H7 (cell line): ENCODE results near the gene TMEM51. TPM values are rescaled to one million over a fixed set of nuclear protein-coding genes. Genes with fewer than 3 reads are reported as not detected.
A peak's percentile ranks its signal among the peaks of the same experiment; 100 is the strongest.

Experiments used
- DNase-seq: peaks from one replicate; pipeline ENCODE4 v3.0.0; 2012
- H3K27me3 ChIP-seq: 2 replicates; pipeline ENCODE4 v1.6.0; 2011; ENCODE audit warnings: mild to moderate bottlenecking, low read length; ENCODE audit not compliant: control insufficient read depth, insufficient read depth
- H3K36me3 ChIP-seq: replicated peaks from 2 replicates; pipeline ENCODE4 v1.5.1; 2011; ENCODE audit warnings: low read length; ENCODE audit not compliant: control insufficient read depth, insufficient read depth
- H3K4me3 ChIP-seq: 2 replicates; pipeline ENCODE4 v1.5.1; 2011; ENCODE audit warnings: low read depth, mild to moderate bottlenecking, control low read depth, low read length, moderate library complexity; ENCODE audit not compliant: insufficient read depth
- total RNA-seq: library from RNA; depleted of rRNA; stranded (reverse); fragments of >200 nt; shearing (Covaris generic); gene quantifications from 2 replicates; pipeline ENCODE4 v1.2.3, GENCODE V29; 2014

TMEM51 gene
- total RNA-seq, 1 experiment from 2014 or later = 11.9 TPM

DNA sequence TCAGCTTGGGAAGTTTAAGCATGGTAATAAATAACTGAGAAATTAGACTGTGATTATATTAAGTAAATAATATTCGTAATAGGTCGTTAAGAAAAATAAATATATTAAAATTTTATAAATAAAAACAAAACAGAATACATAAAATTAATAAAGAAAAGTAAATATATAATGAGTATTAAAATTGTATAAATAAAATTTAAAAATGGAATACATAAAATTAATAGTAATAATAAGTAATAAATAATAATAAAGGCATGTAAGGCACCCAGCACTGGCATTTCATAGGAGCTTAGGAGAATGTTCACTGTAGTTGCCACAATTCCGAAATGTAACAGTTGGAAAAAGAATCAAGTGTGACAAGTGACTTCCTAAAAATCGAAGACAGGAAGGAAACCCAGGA, 47.7 kb downstream of the TMEM51 start:
- Histone ChIP-seq H3K27me3 (no peaks in the 10 kb centered on the region), H3K36me3 (no peaks in the 10 kb centered on the region), H3K4me3 (no peak overlapping the region)
- no peak for DNase-seq

DNA sequence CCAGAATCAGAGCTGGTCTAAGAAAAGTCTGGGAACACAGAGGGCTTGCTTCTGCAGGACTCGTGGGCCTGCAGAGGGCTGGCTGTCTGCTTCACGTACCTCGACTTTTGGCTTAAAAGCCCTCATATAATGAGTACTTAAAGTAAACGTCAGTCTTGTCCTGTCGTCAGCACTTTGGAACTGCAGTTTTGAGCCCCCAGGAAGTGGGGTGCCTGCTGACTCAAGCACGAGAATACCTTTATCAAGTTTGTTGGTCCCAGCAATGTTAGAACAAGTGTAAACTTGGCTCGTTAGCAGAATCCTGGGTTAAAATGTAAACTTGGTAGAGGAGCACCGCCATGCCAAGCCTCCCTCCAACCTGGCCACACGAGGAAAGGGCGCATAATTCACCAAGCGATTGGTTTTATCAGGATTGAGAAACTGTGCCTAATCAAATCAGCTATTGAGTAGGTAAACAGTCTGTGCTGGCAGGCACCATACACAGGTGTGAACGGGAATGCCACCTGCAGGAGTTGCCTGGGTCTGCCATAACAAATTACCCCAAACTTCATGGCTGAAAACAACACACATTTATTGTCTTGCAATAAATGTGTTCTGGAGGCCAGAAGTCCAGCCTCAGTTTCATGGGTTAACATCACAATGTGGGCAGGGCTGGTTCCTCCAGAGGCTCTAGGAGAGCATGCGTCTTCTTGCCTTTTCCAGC, 48.5 kb downstream of the TMEM51 start:
- H3K4me3 ChIP-seq = no peak overlapping the region
- H3K27me3 ChIP-seq = no peaks in the 10 kb centered on the region
- no peaks in the 10 kb centered on the region for H3K36me3 ChIP-seq
- DNase-seq = no peak

DNA sequence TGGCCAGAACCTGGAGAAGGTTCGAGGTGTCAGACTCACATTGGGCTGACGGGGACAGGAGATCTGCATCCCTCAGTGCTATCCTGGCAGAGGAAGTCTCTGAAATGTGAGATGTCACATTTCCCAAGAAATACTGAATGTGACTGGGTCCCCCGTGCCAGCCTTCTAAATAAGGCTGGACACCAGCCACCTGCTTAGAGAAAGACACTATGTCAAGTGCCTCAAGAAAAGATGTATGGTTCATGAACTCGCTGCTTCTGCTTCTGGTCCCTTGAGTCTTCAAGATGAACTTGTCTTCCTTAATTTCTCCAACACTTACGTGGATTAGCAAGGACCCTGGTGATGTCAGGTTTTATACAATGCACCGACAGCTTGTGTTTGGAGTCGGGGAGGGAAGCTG, 51.4 kb downstream of the TMEM51 start:
- Histone ChIP-seq H3K27me3 (no peaks in the 10 kb centered on the region), H3K4me3 (no peak overlapping the region), H3K36me3 (no peaks in the 10 kb centered on the region)
- DNase-seq = no peak

DNA sequence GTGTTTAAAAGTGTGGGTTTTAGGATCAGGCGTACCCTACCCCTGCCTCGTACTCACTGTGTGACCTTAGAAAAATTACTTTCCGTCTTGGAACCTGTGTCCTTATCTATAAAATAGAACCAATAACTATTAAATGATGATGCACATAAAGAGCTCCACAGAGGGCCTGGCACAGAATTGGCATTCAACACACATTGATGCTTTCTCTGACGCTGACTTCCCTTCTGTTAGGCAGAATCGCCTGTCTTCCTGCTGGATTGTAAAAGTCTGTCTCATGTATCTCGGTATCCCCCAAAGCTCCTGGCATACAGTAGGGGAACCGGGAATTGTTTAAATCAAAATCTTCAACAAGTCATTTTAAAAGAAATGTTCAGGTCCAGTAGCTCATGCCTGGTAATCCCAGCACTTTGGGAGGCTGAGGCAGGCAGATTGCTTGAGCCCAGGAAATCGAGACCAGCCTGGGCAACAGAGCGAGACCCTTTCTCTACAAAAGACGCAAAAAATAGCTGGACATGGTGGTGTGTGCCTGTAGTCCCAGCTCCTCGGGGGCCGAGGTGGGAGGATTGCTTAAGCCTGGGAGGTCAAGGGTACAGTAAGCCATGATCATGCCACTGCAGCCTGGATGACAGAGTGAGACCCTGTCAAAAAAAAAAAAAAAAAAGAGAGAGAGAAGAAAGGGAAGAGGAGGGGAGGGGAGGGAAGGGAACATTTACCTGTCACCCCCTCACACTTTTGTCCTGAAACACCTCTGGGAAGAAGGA, 52.2 kb downstream of the TMEM51 start:
- Histone ChIP-seq H3K4me3 (no peak overlapping the region), H3K36me3 (no peaks in the 10 kb centered on the region)
- DNase-seq = no peak

DNA sequence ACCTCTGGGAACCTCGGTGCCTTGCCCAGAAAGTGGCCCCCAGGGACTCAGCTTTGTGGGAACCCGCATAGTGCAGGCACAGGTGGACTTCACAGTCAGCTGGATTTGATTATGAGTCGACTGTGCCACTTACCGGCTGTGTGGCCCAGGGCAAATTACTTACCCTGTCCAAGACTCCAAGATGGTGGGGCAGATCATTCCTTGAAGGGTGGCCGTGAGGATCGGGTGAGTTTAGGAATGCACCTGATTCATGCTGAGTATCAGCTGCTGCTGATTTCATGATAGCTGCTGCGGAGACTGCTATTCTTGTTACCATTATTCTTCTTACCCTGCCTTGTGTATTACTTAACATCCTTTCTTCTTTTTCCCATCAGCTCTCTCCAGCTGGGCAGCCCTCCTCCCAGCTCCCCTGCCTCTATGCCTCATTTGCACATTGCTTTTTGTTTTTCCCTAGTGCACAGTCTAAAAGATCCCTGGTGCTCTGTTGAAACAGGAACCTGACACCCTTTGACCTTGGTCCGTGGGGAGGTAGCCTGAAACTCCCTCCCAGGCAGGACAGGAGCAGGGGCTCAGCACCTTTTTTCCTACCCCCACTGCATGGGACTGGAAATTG, 53.0 kb downstream of the TMEM51 start:
- Histone ChIP-seq H3K27me3 (no peaks in the 10 kb centered on the region), H3K4me3 (no peak overlapping the region), H3K36me3 (no peaks in the 10 kb centered on the region)
- peak; percentile 68 for DNase-seq

More for the DNA sequence above, 52.2 kb downstream of the TMEM51 start:
- no peaks in the 10 kb centered on the region for H3K27me3 ChIP-seq

DNA sequence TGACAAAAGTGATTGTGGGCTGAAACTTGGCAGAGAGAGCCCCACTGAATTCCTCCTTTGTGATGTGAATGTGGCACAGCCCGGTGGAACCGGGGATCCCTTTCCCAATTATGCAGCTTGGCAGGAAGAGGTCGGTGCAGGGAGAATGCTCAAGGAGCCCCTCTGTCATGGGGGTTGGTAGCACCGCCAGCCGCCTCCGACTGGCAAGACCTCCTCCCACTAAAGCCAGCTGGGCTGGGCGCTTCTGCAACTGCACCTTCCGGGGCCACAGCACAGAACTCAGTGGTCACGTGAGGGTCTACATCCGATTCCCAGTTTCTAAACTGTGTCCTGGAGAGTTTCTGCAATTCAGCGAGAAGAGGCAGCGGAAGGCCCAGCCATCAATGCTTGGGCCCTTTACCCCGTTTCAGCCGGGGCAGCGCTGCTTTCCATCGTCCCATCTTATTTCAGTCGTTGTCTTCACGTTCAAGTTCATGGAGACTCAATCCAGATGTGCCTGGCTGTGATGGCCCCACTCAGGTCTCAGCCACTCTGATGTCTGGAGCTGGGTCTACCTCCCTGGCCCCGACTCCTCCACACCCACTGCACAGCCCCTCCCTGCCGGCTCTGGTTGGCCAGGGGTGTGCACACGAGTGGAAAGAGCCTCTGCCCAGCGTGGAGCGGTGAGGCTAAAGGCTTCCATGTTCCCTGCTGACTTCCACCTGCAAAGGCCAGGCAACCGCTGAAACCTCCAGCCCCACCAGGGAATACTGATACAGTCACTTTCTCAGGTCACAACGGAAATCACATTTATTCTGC, 53.7 kb downstream of the TMEM51 start:
- DNase-seq = peak; percentile 73
- Histone ChIP-seq H3K36me3 (no peaks in the 10 kb centered on the region), H3K27me3 (no peaks in the 10 kb centered on the region), H3K4me3 (no peak overlapping the region)

DNA sequence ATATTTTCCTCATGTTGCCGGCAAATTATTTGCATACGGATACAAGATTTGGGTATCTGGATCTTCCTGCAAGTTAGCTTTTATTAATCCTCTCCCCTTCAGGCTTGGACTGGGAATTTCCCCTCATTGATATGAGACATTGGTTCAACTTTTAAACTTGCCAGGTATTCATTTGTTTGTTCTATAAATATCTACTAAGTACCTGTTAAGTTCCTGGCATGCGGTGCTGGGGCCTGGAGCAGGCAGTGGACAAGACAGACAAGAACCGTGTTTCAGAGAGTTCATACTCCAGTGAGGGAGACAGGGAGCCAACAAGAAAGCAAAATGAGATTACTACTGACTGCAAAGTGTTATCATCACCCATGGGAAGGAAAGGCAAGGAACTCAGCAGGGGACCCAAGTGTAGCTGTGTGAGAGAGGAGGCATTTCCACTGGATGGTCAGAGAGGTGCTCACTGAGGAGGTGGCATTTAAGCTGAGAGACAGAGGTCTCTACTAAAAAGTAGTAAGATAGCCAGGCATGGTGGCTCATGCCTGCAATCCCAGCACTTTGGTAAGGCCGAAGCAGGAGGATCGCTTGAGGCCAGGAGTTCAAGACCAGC, 54.4 kb downstream of the TMEM51 start:
- Histone ChIP-seq H3K4me3 (no peak overlapping the region), H3K27me3 (no peaks in the 10 kb centered on the region), H3K36me3 (no peaks in the 10 kb centered on the region)
- no peak for DNase-seq

DNA sequence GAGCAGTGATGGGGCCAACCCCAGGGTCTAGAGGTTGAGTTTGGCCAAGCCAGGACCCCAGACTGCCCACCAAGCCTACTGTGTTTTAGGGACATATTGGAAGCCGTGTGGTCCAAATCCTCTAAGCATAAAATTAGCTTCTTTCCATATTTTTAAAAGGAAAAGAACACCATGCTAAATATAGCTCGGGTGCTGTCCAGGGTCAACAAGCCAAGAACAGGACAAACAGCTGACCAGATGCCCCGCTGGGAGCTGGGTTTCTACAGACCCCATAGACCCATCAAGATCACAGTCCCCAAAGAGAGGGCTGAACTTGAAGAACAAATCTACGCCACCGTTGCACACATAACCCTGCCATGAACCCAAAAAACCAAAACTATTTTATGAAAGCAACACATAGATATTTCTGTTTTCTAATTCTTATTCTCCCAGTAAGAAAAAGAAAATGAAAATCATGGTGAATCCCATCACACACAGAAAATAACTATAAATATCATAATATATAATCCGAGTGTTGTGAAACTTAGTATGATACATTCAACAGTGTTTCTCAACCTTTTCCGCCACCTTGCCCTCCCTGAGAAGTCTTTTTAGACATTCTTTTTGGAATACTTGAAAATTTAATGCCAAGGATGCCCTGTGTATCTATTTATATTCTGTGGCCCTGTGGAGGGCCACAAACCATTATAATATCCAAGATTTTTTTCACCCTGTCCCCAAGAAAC, 57.3 kb downstream of the TMEM51 start:
- no peaks in the 10 kb centered on the region for H3K27me3 ChIP-seq
- H3K4me3 ChIP-seq = no peak overlapping the region
- DNase-seq = no peak
- H3K36me3 ChIP-seq = no peaks in the 10 kb centered on the region

DNA sequence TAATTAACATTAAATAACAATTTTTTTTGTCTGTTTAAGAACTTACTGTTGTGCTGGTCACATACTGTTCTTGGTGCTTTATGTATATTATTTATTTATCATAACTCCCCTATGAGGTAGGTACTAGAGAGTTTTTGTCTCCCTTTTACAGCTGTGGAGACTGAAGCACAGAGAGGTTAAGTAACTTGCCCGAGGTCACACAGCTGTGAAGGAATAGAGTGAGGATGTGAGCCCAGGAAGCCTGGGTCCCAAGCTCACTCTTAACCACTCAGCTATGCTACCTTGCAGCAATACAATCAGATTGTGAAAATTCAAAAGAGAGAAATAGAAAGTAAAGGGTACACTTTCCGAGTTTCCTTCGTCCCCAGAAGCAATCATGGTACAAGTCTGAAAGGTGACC, 57.9 kb downstream of the TMEM51 start:
- no peak for DNase-seq
- Histone ChIP-seq H3K4me3 (no peak overlapping the region), H3K36me3 (no peaks in the 10 kb centered on the region), H3K27me3 (no peaks in the 10 kb centered on the region)

DNA sequence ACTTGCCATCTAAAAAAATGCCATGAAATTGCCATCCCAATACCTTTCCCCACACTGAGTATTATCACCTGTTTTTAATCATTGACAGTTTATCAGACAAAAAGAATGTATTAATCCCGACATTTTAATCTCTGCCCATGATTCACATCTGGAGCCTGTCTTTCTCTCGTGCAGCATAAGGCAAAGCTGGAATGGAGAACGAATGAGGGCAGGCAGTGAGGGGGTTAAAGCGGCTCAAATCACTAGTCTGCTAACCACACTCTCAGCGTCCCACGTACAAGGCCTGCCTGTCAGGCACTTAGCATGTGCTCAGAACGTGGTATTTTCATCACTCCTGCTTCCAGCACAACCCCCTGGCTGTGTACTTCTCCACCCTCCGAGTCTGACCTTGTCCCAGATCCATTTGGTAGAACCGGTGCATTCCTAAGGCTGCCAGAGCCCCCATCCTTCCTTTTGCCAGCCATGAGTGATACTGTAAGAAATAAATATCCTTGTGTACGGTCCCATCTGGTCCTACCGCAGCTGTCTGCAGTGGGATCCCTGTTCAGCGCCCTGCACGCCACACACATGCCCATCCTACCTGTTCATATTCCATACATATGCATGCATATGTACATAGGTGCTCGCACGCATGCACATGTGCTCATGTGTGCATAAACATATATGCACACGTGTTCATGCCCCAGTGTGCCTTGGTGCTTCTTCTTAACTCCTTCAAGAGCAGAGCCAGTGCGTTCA, 58.8 kb downstream of the TMEM51 start:
- H3K27me3 ChIP-seq = no peaks in the 10 kb centered on the region
- no peak for DNase-seq
- no peaks in the 10 kb centered on the region for H3K36me3 ChIP-seq
- H3K4me3 ChIP-seq = no peak overlapping the region

DNA sequence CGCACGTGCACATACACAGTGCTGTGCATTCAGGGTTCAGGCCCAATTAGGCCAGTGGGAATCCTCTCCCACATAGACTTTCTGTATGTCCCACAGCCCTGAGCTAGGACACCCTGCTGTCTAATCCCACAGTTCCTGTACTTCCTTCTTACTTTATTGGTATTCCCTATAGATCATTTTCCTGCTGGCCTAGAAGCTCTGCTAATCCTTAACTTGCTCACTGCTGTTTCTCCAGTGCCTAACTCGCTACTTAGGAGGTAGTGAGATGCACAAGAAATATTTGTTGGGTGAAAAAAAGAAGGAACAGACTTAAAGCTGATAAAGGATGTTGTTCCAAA, 59.4 kb downstream of the TMEM51 start:
- DNase-seq = no peak

DNA sequence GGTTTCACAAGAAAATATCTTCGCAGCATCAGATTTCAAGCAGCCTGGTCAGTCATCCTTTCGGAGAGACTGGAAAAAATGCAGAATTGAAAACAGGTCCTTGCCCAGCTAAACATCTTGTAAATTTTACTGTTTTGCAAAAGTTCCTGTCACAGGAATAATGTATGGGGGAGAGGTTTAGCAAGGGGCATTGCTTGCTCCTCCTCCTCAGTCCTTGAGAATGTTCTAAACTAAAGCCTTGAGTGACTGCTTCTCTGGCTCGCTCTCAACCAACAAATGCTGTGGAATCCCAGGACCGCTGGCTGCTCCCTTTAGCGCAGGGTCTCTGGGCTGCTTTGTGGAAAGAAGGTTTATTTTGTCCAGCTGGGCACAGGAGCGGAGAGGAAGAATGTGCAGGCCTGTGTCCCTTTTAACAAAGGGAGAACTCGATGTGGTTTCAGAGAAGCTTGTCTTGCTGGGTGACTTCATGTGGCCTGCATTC, 59.8 kb downstream of the TMEM51 start:
- Histone ChIP-seq H3K36me3 (no peaks in the 10 kb centered on the region), H3K4me3 (no peak overlapping the region), H3K27me3 (no peaks in the 10 kb centered on the region)
- no peak for DNase-seq

More for the DNA sequence above, 59.4 kb downstream of the TMEM51 start:
- Histone ChIP-seq H3K27me3 (no peaks in the 10 kb centered on the region), H3K4me3 (no peak overlapping the region), H3K36me3 (no peaks in the 10 kb centered on the region)

DNA sequence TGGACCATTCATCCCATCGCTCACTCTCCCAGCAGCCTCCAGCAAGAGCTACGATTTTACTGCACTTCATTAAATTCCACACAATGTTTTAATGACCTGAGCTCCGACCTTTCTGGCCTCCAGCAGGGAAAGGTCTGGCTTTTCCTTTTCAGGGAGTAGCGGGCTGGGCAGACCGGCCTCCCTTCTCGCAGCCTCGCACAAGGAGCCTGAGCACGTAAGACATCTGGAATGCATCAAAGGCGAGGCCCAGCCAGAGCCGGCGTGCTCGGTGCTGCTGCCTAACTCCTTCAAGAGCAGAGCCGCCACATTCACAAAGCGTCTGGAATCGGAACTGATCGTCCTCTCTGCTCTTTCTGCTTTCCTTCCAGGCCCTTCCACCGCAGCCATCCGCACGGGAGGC, 61.0 kb downstream of the TMEM51 start:
- H3K4me3 ChIP-seq = no peak overlapping the region
- H3K27me3 ChIP-seq = no peaks in the 10 kb centered on the region
- H3K36me3 ChIP-seq = no peaks in the 10 kb centered on the region
- no peak for DNase-seq
